SJSA1 (cell line): ENCODE results near the gene B3GNT8. TPM values are rescaled to one million over a fixed set of nuclear protein-coding genes. Genes with fewer than 3 reads are reported as not detected.

Source experiments
- DNase-seq, 2 experiments: peaks; one replicate each; pipeline ENCODE4 v3.0.0-alpha.2; 2015 to 2020; ENCODE audit warnings: low spot score in 2 of 2, low read depth in 1 of 2
- H3K27ac ChIP-seq: fragments of 250-450 bp; sonication (Bioruptor Pico); 2 replicates; pipeline ENCODE4 v1.5.1; 2020; ENCODE audit warnings: mild to moderate bottlenecking, moderate library complexity
- H3K27me3 ChIP-seq: fragments of 250-450 bp; sonication (Bioruptor Pico); replicated peaks from 2 replicates; pipeline ENCODE4 v1.5.1; 2020; ENCODE audit warnings: mild to moderate bottlenecking, moderate library complexity
- H3K36me3 ChIP-seq: fragments of 250-450 bp; sonication (Bioruptor Pico); 2 replicates; pipeline ENCODE4 v1.5.1; 2020; ENCODE audit warnings: mild to moderate bottlenecking
- H3K4me1 ChIP-seq: fragments of 250-450 bp; sonication (Bioruptor Pico); replicated peaks from 2 replicates; pipeline ENCODE4 v1.6.1; 2021; ENCODE audit warnings: mild to moderate bottlenecking
- H3K4me3 ChIP-seq: fragments of 250-450 bp; sonication (Bioruptor Pico); 2 replicates; pipeline ENCODE4 v1.5.1; 2020; ENCODE audit warnings: mild to moderate bottlenecking
- H3K9me3 ChIP-seq: fragments of 250-450 bp; sonication (Bioruptor Pico); replicated peaks from 2 replicates; pipeline ENCODE4 v1.5.1; 2020; ENCODE audit warnings: mild to moderate bottlenecking
- total RNA-seq: library from RNA; depleted of rRNA; stranded (reverse); fragments of >200 nt; shearing (Covaris generic); gene quantifications from 2 replicates; pipeline ENCODE4 v1.2.3, GENCODE V29; 2014; rRNA removed

Gene B3GNT8
- total RNA-seq, 1 experiment from 2014 or later = not detected

GRCh38 chr19:41376241-41376997 is 50.8 kb downstream of the B3GNT8 start, which contains the start of gene TMEM91:
TSS of gene TMEM91 (plus strand) at chr19:41376533. CDS start at chr19:41378310, 1,777 bp downstream.
- Histone ChIP-seq H3K27ac (no peak within 1 kb of the TSS), H3K27me3 (no peaks in the 10 kb centered on the region), H3K4me3 (no peak within 1 kb of the TSS), H3K9me3 (no peaks in the 10 kb centered on the region), H3K36me3 (no peaks in the 10 kb centered on the region), H3K4me1 (peaks cover 15% of the 10 kb centered on the region)
- DNase-seq = no peak

Other genes with a start within 250 kb of the B3GNT8 start
- not detected in 2 replicates for gene CYP2S1, start 234.2 kb downstream of the B3GNT8 start, total RNA-seq
- 181 and 224 TPM in 2 replicates for gene AXL, start 208.2 kb downstream of the B3GNT8 start, total RNA-seq
- gene HNRNPUL1, start 163.0 kb downstream of the B3GNT8 start, total RNA-seq = 147 and 162 TPM in 2 replicates
- 6.0 and 10.7 TPM in 2 replicates for gene CCDC97, start 117.2 kb downstream of the B3GNT8 start, total RNA-seq
- 16.4 and 17.4 TPM in 2 replicates for gene TGFB1, start 73.5 kb downstream of the B3GNT8 start, total RNA-seq
- 3.3 and 10.7 TPM in 2 replicates for gene B9D2, start 63.2 kb downstream of the B3GNT8 start, total RNA-seq
- gene TMEM91, start 50.8 kb downstream of the B3GNT8 start, total RNA-seq = 0.44 and 2.5 TPM in 2 replicates
- gene EXOSC5, start 30.0 kb downstream of the B3GNT8 start, total RNA-seq = 24.4 and 33.6 TPM in 2 replicates
- 14.1 and 25.5 TPM in 2 replicates for gene BCKDHA, start 29.6 kb downstream of the B3GNT8 start, total RNA-seq
- gene DMAC2, start 12.5 kb upstream of the B3GNT8 start, total RNA-seq = 57.8 and 85.5 TPM in 2 replicates
- gene ERICH4, start 15.8 kb upstream of the B3GNT8 start, total RNA-seq = not detected in 2 replicates
- not detected in 2 replicates for gene CEACAM21, start 148.8 kb upstream of the B3GNT8 start, total RNA-seq
- not detected in 2 replicates for gene CEACAM4, start 199.7 kb upstream of the B3GNT8 start, total RNA-seq